GM12872 (cell line): ENCODE results near the gene SLC66A1.

ENCODE experiments used
- TF ChIP-seq, protein P1 (sequence below): IDR thresholded peaks from 3 replicates; pipeline ENCODE4 v1.5.1; 2011; ENCODE audit warnings: low read depth, mild to moderate bottlenecking, low read length, moderate library complexity; ENCODE audit not compliant: insufficient read depth

The SLC66A1 gene

DNA sequence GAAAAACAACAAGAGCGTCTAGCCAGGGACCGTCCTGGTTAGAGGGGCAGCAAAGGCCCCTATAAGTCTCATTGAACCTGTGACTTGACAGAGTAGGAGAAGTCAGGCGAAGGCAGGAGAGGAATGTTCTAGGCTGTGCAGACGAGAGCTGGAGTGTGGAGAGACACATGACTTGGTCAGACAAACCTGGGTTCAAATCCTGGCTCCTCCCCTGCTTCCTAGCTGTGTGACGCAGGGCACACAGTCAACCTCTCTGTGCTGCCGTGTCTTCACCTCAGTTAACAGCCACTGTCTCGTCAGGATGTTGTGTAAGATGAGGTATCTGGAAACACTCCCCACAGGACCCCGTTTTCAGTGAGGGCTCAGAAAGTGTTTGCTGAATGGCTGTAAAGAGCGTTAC, 15.6 kb downstream of the SLC66A1 start:
- TF ChIP-seq, protein P1, sequence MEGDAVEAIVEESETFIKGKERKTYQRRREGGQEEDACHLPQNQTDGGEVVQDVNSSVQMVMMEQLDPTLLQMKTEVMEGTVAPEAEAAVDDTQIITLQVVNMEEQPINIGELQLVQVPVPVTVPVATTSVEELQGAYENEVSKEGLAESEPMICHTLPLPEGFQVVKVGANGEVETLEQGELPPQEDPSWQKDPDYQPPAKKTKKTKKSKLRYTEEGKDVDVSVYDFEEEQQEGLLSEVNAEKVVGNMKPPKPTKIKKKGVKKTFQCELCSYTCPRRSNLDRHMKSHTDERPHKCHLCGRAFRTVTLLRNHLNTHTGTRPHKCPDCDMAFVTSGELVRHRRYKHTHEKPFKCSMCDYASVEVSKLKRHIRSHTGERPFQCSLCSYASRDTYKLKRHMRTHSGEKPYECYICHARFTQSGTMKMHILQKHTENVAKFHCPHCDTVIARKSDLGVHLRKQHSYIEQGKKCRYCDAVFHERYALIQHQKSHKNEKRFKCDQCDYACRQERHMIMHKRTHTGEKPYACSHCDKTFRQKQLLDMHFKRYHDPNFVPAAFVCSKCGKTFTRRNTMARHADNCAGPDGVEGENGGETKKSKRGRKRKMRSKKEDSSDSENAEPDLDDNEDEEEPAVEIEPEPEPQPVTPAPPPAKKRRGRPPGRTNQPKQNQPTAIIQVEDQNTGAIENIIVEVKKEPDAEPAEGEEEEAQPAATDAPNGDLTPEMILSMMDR: no peak

DNA sequence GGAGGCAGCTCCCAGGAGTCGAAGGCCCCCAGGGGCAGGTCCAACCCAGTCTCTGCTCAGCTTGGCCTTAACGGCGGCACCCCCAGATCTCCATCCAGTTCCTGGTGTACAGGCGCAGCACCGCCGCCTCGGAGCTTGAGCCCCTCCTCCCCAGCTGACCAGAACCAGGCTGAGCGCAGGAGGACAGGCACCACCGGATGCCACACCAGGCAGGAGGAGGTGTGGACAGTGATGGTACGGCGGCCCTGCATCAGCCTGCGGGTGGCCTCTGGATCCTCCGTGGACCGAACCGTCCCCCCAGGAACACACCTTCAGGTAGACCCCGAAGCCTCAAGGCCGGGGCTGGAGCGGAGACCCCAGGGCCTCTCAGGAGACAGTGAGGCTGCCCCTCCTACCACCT, 16.4 kb downstream of the SLC66A1 start:
- TF ChIP-seq, protein P1: no peak

GRCh38 chr1:19329188-19329587, 17.1 kb downstream of the SLC66A1 start:
- TF ChIP-seq, protein P1: no peak

DNA sequence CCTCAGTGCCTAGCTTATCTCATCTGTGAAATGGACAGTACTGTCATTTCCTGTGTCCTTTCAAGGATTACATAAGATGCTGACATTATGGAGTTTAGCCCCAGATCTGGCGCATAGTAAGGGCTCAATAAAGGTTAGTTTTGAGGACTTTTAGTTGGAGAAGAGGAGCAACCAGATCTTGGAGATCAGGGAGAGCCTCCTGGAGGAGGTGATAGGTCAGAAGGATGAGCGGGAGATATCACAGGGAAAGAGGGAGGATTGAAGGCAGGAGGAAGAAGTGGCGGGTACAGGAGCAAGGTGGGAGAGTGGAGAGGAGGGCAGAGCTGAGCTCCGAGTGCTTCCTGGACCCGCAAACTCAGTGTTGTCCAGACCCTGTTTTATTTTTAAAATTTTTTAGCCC, 17.5 kb downstream of the SLC66A1 start:
- TF ChIP-seq, protein P1: no peak

DNA sequence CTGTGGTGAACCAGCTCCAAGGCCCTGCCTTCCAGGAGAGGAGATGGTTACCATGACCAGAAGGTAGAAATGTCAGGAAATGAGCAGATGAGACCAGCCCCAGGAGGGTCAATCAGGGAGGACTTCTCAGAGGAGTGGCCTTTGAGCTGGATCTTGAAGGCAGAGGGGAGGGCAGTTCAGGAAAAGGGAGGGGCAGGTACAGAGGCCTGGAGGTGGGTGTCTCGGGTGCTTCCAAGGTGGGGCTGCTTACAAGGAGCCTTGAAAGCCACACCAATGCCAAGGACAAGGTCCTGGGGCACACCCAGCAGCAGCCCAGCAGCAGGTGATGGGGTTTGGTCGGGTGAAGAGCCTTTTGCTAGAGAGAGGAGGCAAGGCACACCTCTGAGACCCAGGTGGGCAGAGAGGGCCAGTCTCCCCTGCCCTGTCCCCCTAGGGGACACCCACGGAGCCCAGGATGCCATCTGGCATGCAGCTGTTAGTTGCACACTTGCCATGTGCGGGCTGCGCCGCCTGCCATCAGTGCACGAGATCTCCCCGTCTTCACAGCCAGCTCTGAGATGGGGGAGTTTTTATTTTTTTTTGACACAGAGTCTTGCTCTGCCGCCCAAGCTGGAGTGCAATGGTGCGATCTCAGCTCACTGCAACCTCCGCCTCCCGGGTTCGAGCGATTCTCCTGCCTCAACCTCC, 18.5 kb downstream of the SLC66A1 start:
- TF ChIP-seq, protein P1: no peak

DNA sequence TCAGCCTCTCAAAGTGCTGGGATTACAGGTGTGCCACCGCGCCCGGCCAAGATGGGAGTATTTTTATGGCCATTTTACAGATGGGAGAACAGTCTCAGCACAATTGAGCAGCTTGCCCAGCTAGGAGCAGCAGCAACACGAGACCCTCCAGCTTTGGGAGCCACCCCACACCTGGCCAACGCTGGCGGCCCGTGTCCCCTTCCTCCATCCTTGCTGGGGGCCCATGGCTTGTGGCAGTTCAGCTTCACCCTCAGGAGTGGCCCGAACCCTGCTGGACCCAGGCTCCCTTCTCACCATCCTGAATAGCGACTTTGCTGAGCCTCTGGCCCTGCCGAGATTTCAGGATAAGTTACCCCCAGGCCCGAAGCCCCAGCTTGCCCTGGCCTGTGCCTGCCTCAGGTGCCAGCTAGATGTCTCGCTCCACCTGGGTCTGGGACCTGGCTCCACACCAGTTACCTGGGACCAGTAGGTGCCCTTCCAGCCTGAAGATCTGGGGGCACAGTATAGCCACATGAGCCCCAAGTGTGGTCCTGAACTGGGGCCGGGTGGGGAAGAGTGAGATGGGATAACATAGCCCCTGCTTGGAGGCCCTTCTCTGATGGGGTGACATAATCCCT, 19.2 kb downstream of the SLC66A1 start:
- TF ChIP-seq, protein P1: no peak

GRCh38 chr1:19332832-19333231, 20.7 kb downstream of the SLC66A1 start:
- TF ChIP-seq, protein P1: no peak
